ENCODE measurements around the gene CYB5A.

DNA sequence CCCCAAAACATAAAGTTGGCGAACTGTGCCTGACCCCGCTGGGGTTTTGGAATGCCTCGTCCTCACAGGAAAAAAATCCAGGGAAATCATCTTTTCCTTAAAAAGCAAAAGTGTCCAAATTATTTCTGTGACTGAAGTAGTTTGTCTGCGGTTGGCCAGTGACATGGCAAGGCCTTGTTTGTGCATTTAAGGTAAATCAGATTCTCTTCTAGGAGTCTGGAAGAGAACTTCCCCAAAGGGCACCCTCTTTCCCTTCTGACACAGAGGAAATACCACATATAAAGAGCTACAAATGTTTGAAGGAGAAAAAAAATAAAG is 737 bp upstream of the CYB5A start:
- no peak for TF ChIP-seq ZNF76 (tag by site-specific recombination; IDR thresholded peaks at IDR 0.05; ENCODE audit: borderline replicate concordance, low read depth)
- TF ChIP-seq, protein P1, sequence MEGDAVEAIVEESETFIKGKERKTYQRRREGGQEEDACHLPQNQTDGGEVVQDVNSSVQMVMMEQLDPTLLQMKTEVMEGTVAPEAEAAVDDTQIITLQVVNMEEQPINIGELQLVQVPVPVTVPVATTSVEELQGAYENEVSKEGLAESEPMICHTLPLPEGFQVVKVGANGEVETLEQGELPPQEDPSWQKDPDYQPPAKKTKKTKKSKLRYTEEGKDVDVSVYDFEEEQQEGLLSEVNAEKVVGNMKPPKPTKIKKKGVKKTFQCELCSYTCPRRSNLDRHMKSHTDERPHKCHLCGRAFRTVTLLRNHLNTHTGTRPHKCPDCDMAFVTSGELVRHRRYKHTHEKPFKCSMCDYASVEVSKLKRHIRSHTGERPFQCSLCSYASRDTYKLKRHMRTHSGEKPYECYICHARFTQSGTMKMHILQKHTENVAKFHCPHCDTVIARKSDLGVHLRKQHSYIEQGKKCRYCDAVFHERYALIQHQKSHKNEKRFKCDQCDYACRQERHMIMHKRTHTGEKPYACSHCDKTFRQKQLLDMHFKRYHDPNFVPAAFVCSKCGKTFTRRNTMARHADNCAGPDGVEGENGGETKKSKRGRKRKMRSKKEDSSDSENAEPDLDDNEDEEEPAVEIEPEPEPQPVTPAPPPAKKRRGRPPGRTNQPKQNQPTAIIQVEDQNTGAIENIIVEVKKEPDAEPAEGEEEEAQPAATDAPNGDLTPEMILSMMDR (tag by site-specific recombination; IDR thresholded peaks at IDR 0.05) = no peak
- TF ChIP-seq YY1 (tag by site-specific recombination; IDR thresholded peaks at IDR 0.05) = no peak
- TF ChIP-seq ZNF121 (tag by site-specific recombination; IDR thresholded peaks at IDR 0.05) = no peak
- TF ChIP-seq ZNF140 (tag by site-specific recombination; IDR thresholded peaks at IDR 0.05) = no peak
- no peak for TF ChIP-seq ZNF629 (tag by site-specific recombination; IDR thresholded peaks at IDR 0.05)
- no peak for TF ChIP-seq ZNF274 (IDR thresholded peaks at IDR 0.05; ENCODE audit: low read length)
- TF ChIP-seq ZNF274 (tag by site-specific recombination; IDR thresholded peaks at IDR 0.05; ENCODE audit: borderline replicate concordance) = no peak
- no peak for TF ChIP-seq ZNF24 (tag by site-specific recombination; IDR thresholded peaks at IDR 0.05)
- TF ChIP-seq REPIN1 (tag by site-specific recombination; IDR thresholded peaks at IDR 0.05; ENCODE audit: low read depth) = no peak
- TF ChIP-seq KLF9 (tag by site-specific recombination; IDR thresholded peaks at IDR 0.05; ENCODE audit: low read depth) = no peak
- TF ChIP-seq, protein P2, sequence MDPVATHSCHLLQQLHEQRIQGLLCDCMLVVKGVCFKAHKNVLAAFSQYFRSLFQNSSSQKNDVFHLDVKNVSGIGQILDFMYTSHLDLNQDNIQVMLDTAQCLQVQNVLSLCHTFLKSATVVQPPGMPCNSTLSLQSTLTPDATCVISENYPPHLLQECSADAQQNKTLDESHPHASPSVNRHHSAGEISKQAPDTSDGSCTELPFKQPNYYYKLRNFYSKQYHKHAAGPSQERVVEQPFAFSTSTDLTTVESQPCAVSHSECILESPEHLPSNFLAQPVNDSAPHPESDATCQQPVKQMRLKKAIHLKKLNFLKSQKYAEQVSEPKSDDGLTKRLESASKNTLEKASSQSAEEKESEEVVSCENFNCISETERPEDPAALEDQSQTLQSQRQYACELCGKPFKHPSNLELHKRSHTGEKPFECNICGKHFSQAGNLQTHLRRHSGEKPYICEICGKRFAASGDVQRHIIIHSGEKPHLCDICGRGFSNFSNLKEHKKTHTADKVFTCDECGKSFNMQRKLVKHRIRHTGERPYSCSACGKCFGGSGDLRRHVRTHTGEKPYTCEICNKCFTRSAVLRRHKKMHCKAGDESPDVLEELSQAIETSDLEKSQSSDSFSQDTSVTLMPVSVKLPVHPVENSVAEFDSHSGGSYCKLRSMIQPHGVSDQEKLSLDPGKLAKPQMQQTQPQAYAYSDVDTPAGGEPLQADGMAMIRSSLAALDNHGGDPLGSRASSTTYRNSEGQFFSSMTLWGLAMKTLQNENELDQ (tag by site-specific recombination; IDR thresholded peaks at IDR 0.05; ENCODE audit: low read depth) = no peak
- no peak for TF ChIP-seq TCF7L2 (IDR thresholded peaks at IDR 0.05; ENCODE audit: borderline replicate concordance, low read depth, low read length)

All from HEK293 (cell line).